ENCODE data around the gene PRKD2. TPM values are rescaled to one million over a fixed set of nuclear protein-coding genes. Genes with fewer than 3 reads are reported as not detected.

PRKD2 gene
- total and polyA plus RNA-seq, 2 of the 8 experiments (the other 6 are each of a cell fraction or from before 2014, with no cell fraction given): 24.4 to 63.8 TPM

DNA sequence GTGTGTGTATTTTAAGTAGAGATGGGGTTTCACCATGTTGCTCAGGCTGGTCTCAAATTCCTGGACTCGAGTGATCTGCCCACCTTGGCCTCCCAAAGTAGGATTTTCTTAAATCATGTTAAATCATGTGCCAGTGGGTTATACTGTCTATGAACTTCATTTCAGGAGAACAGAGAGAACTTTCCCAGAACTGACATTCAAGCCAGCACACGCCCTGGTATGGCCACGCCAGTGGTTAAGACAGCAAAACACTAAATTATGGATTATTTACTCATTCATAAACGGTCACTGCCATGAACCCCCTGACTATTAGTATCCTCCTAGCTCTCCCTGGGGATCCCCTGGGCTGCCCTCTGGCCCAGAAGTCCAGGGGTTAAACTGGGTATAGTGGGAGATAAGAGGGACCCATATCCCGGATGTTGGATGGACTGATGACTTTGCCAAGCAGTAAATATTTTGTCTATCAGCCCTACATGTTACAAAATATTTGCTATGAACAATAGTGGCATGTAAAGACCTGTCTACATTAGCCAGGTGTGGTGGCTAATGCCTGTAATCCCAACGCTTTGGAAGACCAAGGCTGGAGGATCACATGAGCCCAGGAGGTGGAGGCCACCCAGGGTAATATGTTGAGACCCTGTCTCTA is 45.5 kb upstream of the PRKD2 start:
- H2BK5ac ChIP-seq (ENCODE audit: low read depth, low read length): no peak overlapping the region
- no peak overlapping the region for H2AFZ ChIP-seq (ENCODE audit: low read length)
- H4K5ac ChIP-seq (ENCODE audit: insufficient read length, low read depth, low read length): no peak overlapping the region
- no peak overlapping the region for H2BK12ac ChIP-seq (ENCODE audit: low read depth, low read length)
- H3K9ac ChIP-seq (replicated peaks in 1 of 4; ENCODE audit: extremely low read depth in 1 of 4, low read depth in 3 of 4, low read length in 3 of 4): no peak overlapping the region
- no peak overlapping the region for H4K91ac ChIP-seq (replicated peaks; ENCODE audit: insufficient read length, low read length)
- peaks cover 0 to 5% (median 0%) of the 10 kb centered on the region in 4 experiments; a peak in 4 of 7 replicates for H3K4me1 ChIP-seq (replicated peaks in 1 of 4; ENCODE audit: control insufficient read depth in 3 of 4, insufficient read depth in 4 of 4, low read length in 3 of 4)
- H2BK120ac ChIP-seq (replicated peaks; ENCODE audit: low read depth, low read length): no peak overlapping the region
- DNase-seq (ENCODE audit: low read depth in 1 of 2, low spot score in 2 of 2) (no peak), FAIRE-seq (no peak)
- ChIA-PET CTCF (ENCODE audit: partially characterized antibody) (interaction anchor here (0.7 to 12.0 kb wide), 3 partner anchors 7 to 1537 kb away, joined by 3 to 176 read pairs (median 5); no protein-coding TSS in a partner anchor), POLR2A (ENCODE audit: partially characterized antibody) (interaction anchor here (0.9 to 4.0 kb wide), 2 partner anchors 10 to 78 kb away, joined by 3 to 14 read pairs; no protein-coding TSS in a partner anchor)
- no peak overlapping the region for H3K4ac ChIP-seq (replicated peaks; ENCODE audit: insufficient read length, low read depth, low read length)
- peaks cover 0 to 4% (median 0%) of the 10 kb centered on the region in 4 experiments; a peak in 1 of 8 replicates for H3K36me3 ChIP-seq (ENCODE audit: control insufficient read depth in 2 of 4, insufficient read depth in 4 of 4, low read length in 3 of 4)
- no peak overlapping the region for H3K56ac ChIP-seq (replicated peaks; ENCODE audit: insufficient read length, low read depth, low read length)
- no peak overlapping the region for H3K4me2 ChIP-seq (ENCODE audit: insufficient read depth in 1 of 2, low read depth in 2 of 2, low read length in 2 of 2)
- no peak overlapping the region for H4K8ac ChIP-seq (ENCODE audit: extremely low read depth, insufficient read depth, low read length)
- H3K27ac ChIP-seq (ENCODE audit: low read depth, low read length): no peak overlapping the region
- H3K9me3 ChIP-seq (ENCODE audit: insufficient read depth in 2 of 2, low read depth in 1 of 2, low read length in 1 of 2): no peaks in the 10 kb centered on the region
- no peaks in the 10 kb centered on the region for H3K23me2 ChIP-seq (ENCODE audit: low read depth, low read length)
- H2BK15ac ChIP-seq (ENCODE audit: low read length): no peak overlapping the region
- H3K4me3 ChIP-seq (ENCODE audit: extremely low read depth in 1 of 4, insufficient read depth in 2 of 4, low read depth in 3 of 4, low read length in 4 of 4): no peak overlapping the region
- no peak overlapping the region for H2AK5ac ChIP-seq (ENCODE audit: low read depth, low read length)
- H2BK20ac ChIP-seq (ENCODE audit: low read length): no peak overlapping the region
- H3K27me3 ChIP-seq (replicated peaks in 1 of 4; ENCODE audit: control insufficient read depth in 3 of 4, extremely low read depth in 1 of 4, insufficient read depth in 3 of 4, low read length in 3 of 4): no peaks in the 10 kb centered on the region
- 90% methylated on average over 6 of the region's 6 CpGs; no CpG with 5 or more reads in 1 of the 2 experiments for WGBS, 2 experiments (ENCODE audit: extremely low coverage in 1 of 2, insufficient coverage in 1 of 2, insufficient read length in 1 of 2, insufficient replicate concordance in 2 of 2, low coverage in 1 of 2, low lambda C conversion rate in 2 of 2, missing lambda C conversion rate in 1 of 2)
- peaks cover 2 to 6% of the 10 kb centered on the region in 2 experiments for H4K20me1 ChIP-seq (replicated peaks in 1 of 2; ENCODE audit: control insufficient read depth in 1 of 2, insufficient read depth in 2 of 2, low read length in 2 of 2)
- H3K23ac ChIP-seq (ENCODE audit: insufficient read length): no peak overlapping the region
- no peak overlapping the region for H3K14ac ChIP-seq (ENCODE audit: insufficient read length)
- H3K18ac ChIP-seq (ENCODE audit: extremely low read depth, low read length): no peak overlapping the region
- no peaks in the 10 kb centered on the region for H3K79me1 ChIP-seq (ENCODE audit: low read depth, low read length)
- no peaks in the 10 kb centered on the region for H3K79me2 ChIP-seq (ENCODE audit: control insufficient read depth in 1 of 2, insufficient read depth in 2 of 2, low read length in 2 of 2)
- TF ChIP-seq RBBP5 (IDR thresholded peaks at IDR 0.05; ENCODE audit: borderline replicate concordance, low read depth, low read length) (no peak), CHD2 (IDR thresholded peaks at IDR 0.05; ENCODE audit: low read length) (no peak), BCL11A (IDR thresholded peaks at IDR 0.05; ENCODE audit: low read depth in 2 of 2, low read length in 2 of 2) (no peak), SAP30 (IDR thresholded peaks at IDR 0.05; ENCODE audit: insufficient read depth, insufficient replicate concordance, low read length) (no peak), EGR1 (IDR thresholded peaks at IDR 0.05; ENCODE audit: borderline replicate concordance, low read depth, low read length) (no peak), NRF1 (IDR thresholded peaks at IDR 0.05; ENCODE audit: low read depth, low read length) (no peak), EP300 (IDR thresholded peaks at IDR 0.05; ENCODE audit: borderline replicate concordance in 1 of 2, low read depth in 2 of 2, low read length in 2 of 2) (no peak), KDM5A (IDR thresholded peaks at IDR 0.05; ENCODE audit: low read length) (no peak), KDM4A (IDR thresholded peaks at IDR 0.05; ENCODE audit: low read depth, low read length, severe bottlenecking) (no peak), TBP (IDR thresholded peaks at IDR 0.05; ENCODE audit: low read depth, low read length) (no peak), TEAD4 (IDR thresholded peaks at IDR 0.05; ENCODE audit: low read depth, low read length) (no peak)
- TF ChIP-seq, protein P1, sequence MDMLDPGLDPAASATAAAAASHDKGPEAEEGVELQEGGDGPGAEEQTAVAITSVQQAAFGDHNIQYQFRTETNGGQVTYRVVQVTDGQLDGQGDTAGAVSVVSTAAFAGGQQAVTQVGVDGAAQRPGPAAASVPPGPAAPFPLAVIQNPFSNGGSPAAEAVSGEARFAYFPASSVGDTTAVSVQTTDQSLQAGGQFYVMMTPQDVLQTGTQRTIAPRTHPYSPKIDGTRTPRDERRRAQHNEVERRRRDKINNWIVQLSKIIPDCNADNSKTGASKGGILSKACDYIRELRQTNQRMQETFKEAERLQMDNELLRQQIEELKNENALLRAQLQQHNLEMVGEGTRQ (IDR thresholded peaks at IDR 0.05; ENCODE audit: low read length): no peak

All from H1 (cell line).